ENCODE measurements around the gene ETV1. TPM values are rescaled to one million over a fixed set of nuclear protein-coding genes. Genes with fewer than 3 reads are reported as not detected.

Gene ETV1
- total RNA-seq, 2 donors from 2014 or later = 27.7 to 58.4 TPM

DNA sequence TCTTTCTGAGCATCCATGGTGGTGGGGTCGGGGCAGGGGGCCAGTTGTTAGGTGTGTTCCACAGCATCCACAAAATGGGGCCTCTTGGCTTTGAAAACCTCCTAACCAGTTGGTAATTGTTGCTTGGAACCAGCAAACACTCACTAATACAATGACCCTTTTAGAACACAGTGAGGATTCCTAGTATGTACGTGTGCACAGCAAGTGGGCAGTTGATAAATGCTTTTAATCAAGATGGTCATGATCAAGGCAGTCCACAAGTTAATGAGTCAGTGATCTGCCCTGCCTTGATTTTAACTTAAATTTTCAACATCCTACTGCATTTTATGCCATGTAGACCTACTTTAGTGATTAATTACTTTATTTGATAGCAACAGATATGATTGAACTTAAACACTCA, 103.1 kb downstream of the ETV1 start:
- TF ChIP-seq CTCF (IDR thresholded peaks at IDR 0.05) = no peak
- Histone ChIP-seq H3K9me3 (no peaks in the 10 kb centered on the region), H3K4me3 (no peak overlapping the region), H3K27me3 (no peaks in the 10 kb centered on the region), H3K27ac (no peak overlapping the region), H3K4me1 (no peaks in the 10 kb centered on the region), H3K36me3 (no peaks in the 10 kb centered on the region)
- no peak for DNase-seq (ENCODE audit: low spot score)

DNA sequence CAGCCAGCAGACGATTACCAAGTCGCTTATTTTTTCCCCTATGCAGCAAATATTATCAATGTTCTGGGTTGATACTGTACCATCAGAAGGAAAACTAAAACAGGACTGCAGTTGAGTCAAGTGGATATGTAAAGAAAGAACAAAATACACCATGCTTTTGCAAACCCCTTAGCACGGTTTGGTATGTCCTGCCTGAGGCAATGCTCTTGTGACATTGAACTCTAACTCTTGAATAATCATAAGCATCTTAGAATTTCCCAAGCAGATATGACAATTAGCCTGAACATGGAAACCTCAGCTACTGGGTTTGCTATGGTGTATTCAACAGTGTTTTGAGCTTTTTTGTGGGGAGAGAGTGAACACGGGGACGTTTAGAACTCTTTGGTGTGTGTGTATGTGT, 107.4 kb downstream of the ETV1 start:
- TF ChIP-seq CTCF (IDR thresholded peaks at IDR 0.05) = no peak

DNA sequence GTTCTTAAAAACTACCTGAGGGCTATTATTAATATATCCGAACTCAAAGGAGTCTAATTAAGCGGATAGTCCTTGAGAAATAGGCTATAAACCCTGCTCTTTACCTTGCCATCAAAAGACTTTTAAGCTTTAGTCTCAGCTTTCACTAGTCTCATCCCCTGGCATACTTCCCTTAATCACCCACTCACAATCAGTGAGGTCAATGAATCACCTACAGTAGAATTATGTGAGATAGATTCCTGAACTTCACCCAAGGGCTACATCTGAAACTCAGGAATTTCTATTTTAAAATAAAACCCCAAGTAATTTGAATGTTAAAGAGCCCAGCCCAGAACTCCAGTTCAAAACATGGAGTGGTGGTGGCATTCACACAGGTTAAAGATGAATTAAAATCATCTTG, 108.7 kb downstream of the ETV1 start:
- Histone ChIP-seq H3K4me1 (no peaks in the 10 kb centered on the region), H3K9me3 (no peaks in the 10 kb centered on the region), H3K36me3 (no peaks in the 10 kb centered on the region), H3K27ac (no peak overlapping the region), H3K27me3 (no peaks in the 10 kb centered on the region), H3K4me3 (no peak overlapping the region)
- no peak for TF ChIP-seq CTCF (IDR thresholded peaks at IDR 0.05)
- no peak for DNase-seq (ENCODE audit: low spot score)

More for the DNA sequence above, 107.4 kb downstream of the ETV1 start:
- no peaks in the 10 kb centered on the region for H3K9me3 ChIP-seq
- DNase-seq (ENCODE audit: low spot score) = no peak
- H3K27me3 ChIP-seq = no peaks in the 10 kb centered on the region
- no peaks in the 10 kb centered on the region for H3K36me3 ChIP-seq
- H3K27ac ChIP-seq = no peak overlapping the region
- H3K4me3 ChIP-seq = no peak overlapping the region
- no peaks in the 10 kb centered on the region for H3K4me1 ChIP-seq

DNA sequence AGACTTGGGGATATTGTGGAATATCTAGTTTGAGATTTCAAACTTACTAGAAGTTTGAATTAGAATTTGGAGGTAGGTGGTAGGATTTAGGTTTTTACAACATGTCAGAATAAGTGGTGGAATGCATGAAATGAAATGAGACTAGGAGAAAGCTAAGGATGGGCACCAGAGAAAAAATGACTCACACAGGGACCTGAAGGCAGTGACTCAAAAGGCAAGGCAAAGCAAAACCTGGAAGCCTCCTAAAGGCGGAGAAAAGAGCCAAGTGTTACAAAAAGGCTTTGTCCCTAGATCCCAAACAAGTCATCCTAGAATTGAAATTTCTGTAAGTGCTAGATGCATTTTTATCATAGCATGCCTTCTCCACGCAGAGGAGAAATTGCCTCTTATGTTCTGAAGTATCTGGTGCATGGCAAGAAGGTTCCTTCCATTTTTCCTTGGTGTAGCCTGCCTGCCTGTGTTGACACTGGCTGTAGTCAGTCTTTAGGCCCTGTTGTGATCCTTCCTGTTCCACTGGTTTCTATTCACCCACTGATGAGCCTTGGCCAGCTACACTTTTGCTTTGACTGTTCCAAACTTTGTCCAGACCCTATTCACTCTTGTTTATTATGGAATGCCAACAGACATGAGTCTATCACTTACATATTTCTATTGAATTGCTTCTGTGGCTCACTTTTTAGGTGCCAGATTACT, 109.3 kb downstream of the ETV1 start:
- H3K4me1 ChIP-seq = no peaks in the 10 kb centered on the region
- no peak overlapping the region for H3K4me3 ChIP-seq
- no peaks in the 10 kb centered on the region for H3K27me3 ChIP-seq
- no peaks in the 10 kb centered on the region for H3K9me3 ChIP-seq
- DNase-seq (ENCODE audit: low spot score) = no peak
- H3K27ac ChIP-seq = no peak overlapping the region
- no peaks in the 10 kb centered on the region for H3K36me3 ChIP-seq
- no peak for TF ChIP-seq CTCF (IDR thresholded peaks at IDR 0.05)

GRCh38 chr7:13879143-13879542, 110.3 kb downstream of the ETV1 start:
- Histone ChIP-seq H3K9me3 (no peaks in the 10 kb centered on the region), H3K27me3 (no peaks in the 10 kb centered on the region), H3K4me1 (no peaks in the 10 kb centered on the region), H3K36me3 (no peaks in the 10 kb centered on the region), H3K27ac (no peak overlapping the region), H3K4me3 (no peak overlapping the region)
- TF ChIP-seq CTCF (IDR thresholded peaks at IDR 0.05) = no peak
- no peak for DNase-seq (ENCODE audit: low spot score)

- Histone ChIP-seq H3K27ac (no peak overlapping the region), H3K4me3 (no peak overlapping the region)
Observed at GRCh38 chr7:13878154-13878553, 111.3 kb downstream of the ETV1 start.

More at GRCh38 chr7:13878154-13878553, 111.3 kb downstream of the ETV1 start:
- TF ChIP-seq CTCF (IDR thresholded peaks at IDR 0.05) = no peak
- Histone ChIP-seq H3K9me3 (no peaks in the 10 kb centered on the region), H3K27me3 (no peaks in the 10 kb centered on the region), H3K36me3 (no peaks in the 10 kb centered on the region), H3K4me1 (no peaks in the 10 kb centered on the region)
- no peak for DNase-seq (ENCODE audit: low spot score)

All from right atrium auricular region (tissue), 2 donors.